ENCODE data around the gene AGRP.

AGRP gene

DNA sequence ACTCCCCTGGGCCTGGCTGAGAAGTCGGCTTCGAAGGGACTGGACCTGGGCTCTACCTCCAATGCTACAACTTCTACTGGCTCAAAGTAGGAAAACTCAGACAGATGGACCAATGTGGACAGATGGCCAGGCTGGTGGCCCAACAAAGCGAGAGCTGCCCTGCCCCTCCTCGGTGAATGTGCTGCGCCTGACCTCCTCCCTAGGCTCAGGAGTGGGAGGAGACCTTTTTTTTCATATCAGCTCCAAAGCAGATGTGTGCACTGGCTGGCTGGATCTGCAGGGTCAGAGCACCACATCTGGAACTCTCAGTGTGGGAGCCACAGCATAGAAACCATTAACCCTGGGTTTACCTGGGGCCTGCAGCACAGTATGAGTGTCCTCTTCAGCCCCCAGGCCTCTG lies 23.2 kb downstream of the AGRP start:
- Mint-ChIP-seq H3K27me3 (no peaks in the 10 kb centered on the region), H3K4me1 (peaks cover 23% of the 10 kb centered on the region), H3K9me3 (no peaks in the 10 kb centered on the region), H3K4me3 (no peak overlapping the region), H3K27ac (no peak overlapping the region)
- no peak for ATAC-seq
- no peak for DNase-seq

- DNase-seq (no peak), ATAC-seq (no peak)
- H3K9me3 Mint-ChIP-seq: no peaks in the 10 kb centered on the region
- no peak overlapping the region for H3K27ac Mint-ChIP-seq
- no peak overlapping the region for H3K4me3 Mint-ChIP-seq
- H3K27me3 Mint-ChIP-seq: no peaks in the 10 kb centered on the region
- H3K4me1 Mint-ChIP-seq: peaks cover 24% of the 10 kb centered on the region
Measured at GRCh38 chr16:67459861-67460150, 23.5 kb downstream of the AGRP start.

DNA sequence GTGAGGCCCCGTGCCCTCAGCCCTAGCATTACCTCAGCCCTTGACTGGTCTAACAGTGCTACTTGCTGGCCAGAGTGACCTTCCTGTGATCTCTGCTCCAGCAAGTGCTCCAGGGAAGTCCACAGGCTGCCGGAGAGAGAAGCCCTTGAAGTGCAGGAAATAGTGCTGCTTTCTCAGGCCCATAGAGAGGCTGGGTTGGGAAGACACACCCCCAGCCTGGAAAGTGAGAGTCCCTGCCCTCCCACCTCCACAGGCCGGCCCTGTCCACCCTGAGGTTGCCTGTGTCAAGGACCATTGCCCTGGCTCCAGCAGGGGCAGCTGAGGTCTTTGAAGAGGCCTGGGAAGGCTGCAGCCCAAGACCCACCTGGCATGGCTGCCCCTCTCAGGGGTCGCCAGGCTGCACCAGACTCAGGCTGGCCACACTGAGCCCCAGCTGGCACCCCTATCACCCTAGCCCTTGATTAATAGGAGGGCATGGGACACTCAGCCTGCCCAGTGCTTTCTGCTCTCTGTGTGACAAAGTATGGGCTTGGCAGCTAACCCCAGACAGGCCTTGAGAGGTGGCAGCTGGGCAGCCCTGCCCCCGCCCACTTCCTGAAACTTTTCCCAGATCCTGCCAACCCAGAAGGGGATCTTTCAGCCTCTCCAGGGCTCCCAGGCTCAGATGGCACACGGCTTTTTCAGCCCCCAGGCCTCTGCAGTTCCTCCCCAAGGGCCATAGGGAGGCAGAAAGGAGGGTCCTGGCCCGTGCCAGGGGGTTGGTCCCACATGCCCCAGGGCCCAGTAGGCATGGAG lies 24.1 kb downstream of the AGRP start:
- DNase-seq: no peak
- Mint-ChIP-seq H3K4me1 (peaks cover 24% of the 10 kb centered on the region), H3K27ac (peak overlapping the region in 1 of 2 donors; percentile 28), H3K4me3 (no peak overlapping the region), H3K9me3 (no peaks in the 10 kb centered on the region), H3K27me3 (no peaks in the 10 kb centered on the region)
- no peak for ATAC-seq

GRCh38 chr16:67458121-67458641 lies 25.2 kb downstream of the AGRP start:
- H3K4me1 Mint-ChIP-seq: peaks cover 15% of the 10 kb centered on the region

GRCh38 chr16:67457611-67458010 lies 25.7 kb downstream of the AGRP start:
- no peaks in the 10 kb centered on the region for H3K9me3 Mint-ChIP-seq
- peak overlapping the region in 1 of 2 donors; percentile 56 for H3K27ac Mint-ChIP-seq
- no peaks in the 10 kb centered on the region for H3K27me3 Mint-ChIP-seq
- no peak for DNase-seq
- H3K4me3 Mint-ChIP-seq: no peak overlapping the region
- H3K4me1 Mint-ChIP-seq: peaks cover 13% of the 10 kb centered on the region
- ATAC-seq: no peak

More at GRCh38 chr16:67458121-67458641, 25.2 kb downstream of the AGRP start:
- H3K9me3 Mint-ChIP-seq: no peaks in the 10 kb centered on the region
- H3K4me3 Mint-ChIP-seq: no peak overlapping the region
- DNase-seq (no peak), ATAC-seq (no peak)
- H3K27ac Mint-ChIP-seq: no peak overlapping the region
- H3K27me3 Mint-ChIP-seq: no peaks in the 10 kb centered on the region

- no peak overlapping the region for H3K4me3 Mint-ChIP-seq
- ATAC-seq: no peak
Measured at GRCh38 chr16:67456391-67457081, 26.8 kb downstream of the AGRP start.

GRCh38 chr16:67454852-67455251 lies 28.5 kb downstream of the AGRP start:
- ATAC-seq (no peak), DNase-seq (no peak)
- peaks cover 13% of the 10 kb centered on the region for H3K4me1 Mint-ChIP-seq
- H3K27me3 Mint-ChIP-seq: no peaks in the 10 kb centered on the region
- no peak overlapping the region for H3K27ac Mint-ChIP-seq
- no peaks in the 10 kb centered on the region for H3K9me3 Mint-ChIP-seq
- H3K4me3 Mint-ChIP-seq: no peak overlapping the region

More at GRCh38 chr16:67456391-67457081, 26.8 kb downstream of the AGRP start:
- Mint-ChIP-seq H3K4me1 (peaks cover 13% of the 10 kb centered on the region), H3K27me3 (no peaks in the 10 kb centered on the region), H3K27ac (no peak overlapping the region), H3K9me3 (no peaks in the 10 kb centered on the region)
- DNase-seq: no peak

GRCh38 chr16:67454104-67454503 lies 29.2 kb downstream of the AGRP start:
- Mint-ChIP-seq H3K9me3 (no peaks in the 10 kb centered on the region), H3K4me3 (no peak overlapping the region), H3K4me1 (peaks cover 13% of the 10 kb centered on the region), H3K27me3 (no peaks in the 10 kb centered on the region), H3K27ac (peak overlapping the region; percentile 50)
- ATAC-seq (no peak), DNase-seq (no peak)

DNA sequence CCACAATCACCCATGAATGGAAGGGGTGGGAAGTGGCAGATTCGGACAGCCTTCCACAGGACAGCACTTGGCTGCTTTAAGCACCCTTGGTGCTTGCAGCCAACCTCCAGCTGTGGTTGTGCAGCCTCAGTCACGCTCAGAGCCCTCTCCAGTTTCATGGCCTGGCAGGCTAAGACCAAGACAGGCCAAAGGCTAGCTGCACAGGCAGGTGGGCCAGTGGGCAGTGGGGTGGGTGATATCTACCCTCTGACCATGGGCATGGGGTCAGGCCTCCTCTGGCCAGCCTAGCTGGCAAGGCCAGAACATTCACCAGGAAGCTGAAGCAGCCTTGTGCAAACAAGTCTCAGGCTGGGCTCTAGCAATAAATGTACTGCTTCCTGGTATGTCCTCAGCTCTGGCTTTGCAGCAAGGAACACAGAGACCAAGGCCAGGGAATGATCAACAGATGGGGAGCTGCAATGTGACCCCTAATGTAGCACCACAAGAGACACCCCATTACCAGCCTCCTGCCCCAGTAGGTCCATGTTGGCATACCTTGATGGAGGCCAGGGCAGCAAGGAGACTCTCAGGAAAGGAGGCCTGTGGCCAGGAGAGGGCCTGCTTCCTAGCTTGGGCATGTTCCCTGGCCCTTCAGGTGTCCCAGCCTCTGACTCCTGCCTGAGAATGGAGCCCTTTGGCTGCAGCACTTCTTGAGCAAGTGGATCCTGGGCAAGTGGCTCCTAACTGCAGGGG lies 31.5 kb downstream of the AGRP start:
- Mint-ChIP-seq H3K4me3 (no peak overlapping the region), H3K9me3 (no peaks in the 10 kb centered on the region), H3K27me3 (no peaks in the 10 kb centered on the region), H3K4me1 (peaks cover 9% of the 10 kb centered on the region), H3K27ac (no peak overlapping the region)
- no peak for ATAC-seq
- DNase-seq: no peak

GRCh38 chr16:67451061-67451703 lies 32.2 kb downstream of the AGRP start:
- peaks cover 11% of the 10 kb centered on the region for H3K4me1 Mint-ChIP-seq
- H3K4me3 Mint-ChIP-seq: no peak overlapping the region

GRCh38 chr16:67449739-67450138 lies 33.6 kb downstream of the AGRP start:
- H3K9me3 Mint-ChIP-seq: no peaks in the 10 kb centered on the region
- no peak overlapping the region for H3K4me3 Mint-ChIP-seq
- no peak overlapping the region for H3K27ac Mint-ChIP-seq
- H3K27me3 Mint-ChIP-seq: no peaks in the 10 kb centered on the region
- no peak for DNase-seq
- ATAC-seq: no peak
- H3K4me1 Mint-ChIP-seq: peaks cover 8% of the 10 kb centered on the region

More at GRCh38 chr16:67451061-67451703, 32.2 kb downstream of the AGRP start:
- Mint-ChIP-seq H3K27me3 (no peaks in the 10 kb centered on the region), H3K27ac (peak overlapping the region in 1 of 2 donors; percentile 91), H3K9me3 (no peaks in the 10 kb centered on the region)
- ATAC-seq (no peak), DNase-seq (no peak)

DNA sequence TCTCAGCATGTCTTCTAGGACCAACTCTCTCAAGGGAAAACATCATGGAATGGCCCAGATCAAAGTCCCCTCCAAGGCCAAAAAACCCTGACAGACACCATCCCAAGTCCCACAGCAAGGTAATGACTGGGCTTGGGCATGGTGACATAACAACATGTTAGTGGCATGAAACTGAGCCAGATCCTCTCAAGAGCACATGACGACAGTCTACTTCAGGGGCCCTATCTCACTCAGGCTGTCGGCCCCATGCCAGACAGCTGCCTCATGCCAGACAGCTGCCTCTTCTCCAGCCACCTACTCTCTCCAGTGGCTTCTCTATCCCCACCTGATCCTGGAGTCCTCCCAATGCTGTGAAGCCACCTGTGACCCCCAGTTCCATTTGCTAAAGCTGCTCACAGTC lies 34.0 kb downstream of the AGRP start:
- ATAC-seq (no peak), DNase-seq (no peak)
- H3K9me3 Mint-ChIP-seq: no peaks in the 10 kb centered on the region
- H3K27ac Mint-ChIP-seq: no peak overlapping the region
- H3K27me3 Mint-ChIP-seq: no peaks in the 10 kb centered on the region
- peaks cover 6% of the 10 kb centered on the region for H3K4me1 Mint-ChIP-seq
- H3K4me3 Mint-ChIP-seq: no peak overlapping the region

GRCh38 chr16:67448580-67448979 lies 34.8 kb downstream of the AGRP start:
- no peak for DNase-seq
- H3K4me3 Mint-ChIP-seq: no peak overlapping the region
- no peak overlapping the region for H3K27ac Mint-ChIP-seq
- H3K9me3 Mint-ChIP-seq: no peaks in the 10 kb centered on the region
- H3K27me3 Mint-ChIP-seq: no peaks in the 10 kb centered on the region
- H3K4me1 Mint-ChIP-seq: peaks cover 6% of the 10 kb centered on the region
- no peak for ATAC-seq

- peak; percentile 94 for ATAC-seq
- peak overlapping the region in 1 of 2 donors; percentile 61 for H3K27ac Mint-ChIP-seq
Measured at GRCh38 chr16:67447508-67448076, 35.8 kb downstream of the AGRP start.

DNA sequence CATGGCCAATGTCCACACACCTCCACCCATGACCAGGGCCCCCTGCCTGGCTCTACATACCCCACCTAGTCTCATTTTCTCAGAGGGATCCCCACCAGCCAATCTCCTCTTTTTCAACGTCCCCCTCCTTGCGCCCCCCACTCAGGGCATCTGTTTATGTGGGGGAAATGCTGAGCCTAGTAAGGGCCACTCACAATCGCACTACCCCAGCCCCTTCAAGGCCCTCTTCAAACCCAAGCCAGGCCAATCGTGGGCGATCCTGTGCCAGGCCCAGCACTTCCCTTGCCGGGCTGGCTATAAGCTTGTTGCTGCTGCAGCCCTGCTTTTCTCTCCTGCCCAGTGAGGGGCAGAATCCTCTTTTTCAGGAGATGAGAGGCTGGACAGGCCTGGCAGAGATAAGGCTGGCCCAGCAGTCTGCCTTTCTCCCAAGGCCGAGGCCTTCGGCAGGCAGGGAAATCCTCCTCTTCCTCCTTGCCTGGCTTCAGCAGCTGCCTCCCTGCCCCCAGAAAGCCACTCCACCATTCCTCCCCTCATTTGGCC lies 36.3 kb downstream of the AGRP start:
- Mint-ChIP-seq H3K27ac (peak overlapping the region in 1 of 2 donors; percentile 61), H3K4me1 (peaks cover 8% of the 10 kb centered on the region), H3K27me3 (no peaks in the 10 kb centered on the region), H3K9me3 (no peaks in the 10 kb centered on the region), H3K4me3 (no peak overlapping the region)
- DNase-seq (no peak), ATAC-seq (no peak)

More at GRCh38 chr16:67447508-67448076, 35.8 kb downstream of the AGRP start:
- H3K27me3 Mint-ChIP-seq: no peaks in the 10 kb centered on the region
- H3K4me1 Mint-ChIP-seq: peaks cover 6% of the 10 kb centered on the region
- no peaks in the 10 kb centered on the region for H3K9me3 Mint-ChIP-seq
- no peak overlapping the region for H3K4me3 Mint-ChIP-seq
- peak; percentile 71 to 83 for DNase-seq

All from stimulated activated naive CD8-positive, alpha-beta T cell treated with anti-CD3 and anti-CD28 coated beads, Interleukin-15, amount 100 ng/mL, for 72 hours (primary cell).